Mesodermal cell (in vitro differentiated cells): ENCODE data around the gene RDH16.
"Not testable (repeated sequence)": the region's sequence is repeated elsewhere in the genome, so short reads cannot be mapped to it uniquely, and the experiment has no call there.

ENCODE experiments used
- H3K27ac ChIP-seq: 2 replicates; pipeline ENCODE4 v1.7.0; 2013; ENCODE audit warnings: mild to moderate bottlenecking, low read depth, low read length, moderate library complexity; ENCODE audit not compliant: severe bottlenecking
- H3K36me3 ChIP-seq: 2 replicates; pipeline ENCODE4 v1.7.1; 2013; ENCODE audit warnings: mild to moderate bottlenecking, low read length, moderate library complexity; ENCODE audit not compliant: control insufficient read depth, insufficient read depth
- H3K4me1 ChIP-seq: one replicate; pipeline ENCODE4 v1.7.1; 2013; ENCODE audit warnings: mild to moderate bottlenecking, low read length; ENCODE audit not compliant: insufficient read depth, control insufficient read depth, poor library complexity, severe bottlenecking
- H3K4me3 ChIP-seq: 2 replicates; pipeline ENCODE4 v1.7.0; 2013; ENCODE audit warnings: low read length, control low read depth, mild to moderate bottlenecking; ENCODE audit not compliant: insufficient read depth, poor library complexity, severe bottlenecking; ENCODE audit errors: extremely low read depth
- H3K9me3 ChIP-seq: 2 replicates; pipeline ENCODE4 v1.7.1; 2013; ENCODE audit warnings: mild to moderate bottlenecking, low read length, moderate library complexity; ENCODE audit not compliant: control insufficient read depth
- WGBS, 2 experiments: methylation state at CpG; one replicate each; pipeline ENCODE4 v1.1.5; 2013; ENCODE audit warnings: missing lambda C conversion rate in 2 of 2; ENCODE audit not compliant: insufficient coverage in 2 of 2; 5-methylcytosine and 5-hydroxymethylcytosine counted together

RDH16 gene

GRCh38 chr12:56987551-56988053 is 30.2 kb upstream of the RDH16 start:
- H3K27ac ChIP-seq, result peak overlapping the region; percentile 38
- WGBS, 2 experiments, result 29 to 92% methylated on average over 2 to 11 of the region's 11 CpGs
- H3K4me3 ChIP-seq, result no peak overlapping the region
- H3K9me3 ChIP-seq, result no peaks in the 10 kb centered on the region
- H3K36me3 ChIP-seq, result no peaks in the 10 kb centered on the region
- H3K4me1 ChIP-seq, result peaks cover 30% of the 10 kb centered on the region

GRCh38 chr12:56987011-56987410 is 29.6 kb upstream of the RDH16 start:
- peaks cover 26% of the 10 kb centered on the region for H3K4me1 ChIP-seq

DNA sequence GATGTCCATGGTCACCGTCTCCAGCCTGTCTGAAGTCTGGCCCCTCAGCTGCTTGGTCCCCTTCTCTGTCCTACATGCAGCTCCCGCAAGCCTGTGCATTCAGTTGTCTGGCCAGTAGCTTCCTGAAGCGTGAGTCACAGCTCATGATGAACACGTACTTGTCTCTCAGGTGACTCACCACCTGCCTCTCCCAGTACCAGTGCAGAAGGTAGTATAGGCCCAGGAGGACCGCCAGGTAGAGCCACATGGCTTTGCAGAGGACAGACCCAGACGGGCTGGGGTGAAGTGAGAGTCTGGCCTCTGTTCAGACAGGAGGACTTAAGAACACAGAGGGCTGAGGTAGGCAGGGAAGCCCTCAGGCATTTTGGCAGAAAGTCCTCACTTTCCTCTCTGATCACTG is 28.3 kb upstream of the RDH16 start:
- peaks cover 25% of the 10 kb centered on the region for H3K4me1 ChIP-seq
- not testable (repeated sequence) for H3K4me3 ChIP-seq, H3K27ac ChIP-seq, H3K9me3 ChIP-seq, H3K36me3 ChIP-seq
- WGBS, 2 experiments, result 83 to 100% methylated on average over 1 to 4 of the region's 6 CpGs

More at GRCh38 chr12:56987011-56987410, 29.6 kb upstream of the RDH16 start:
- Histone ChIP-seq H3K4me3 (no peak overlapping the region), H3K27ac (no peak overlapping the region), H3K36me3 (no peaks in the 10 kb centered on the region), H3K9me3 (no peaks in the 10 kb centered on the region)

- Histone ChIP-seq H3K9me3 (no peaks in the 10 kb centered on the region), H3K4me3 (no peak overlapping the region), H3K4me1 (peaks cover 9% of the 10 kb centered on the region), H3K27ac (no peak overlapping the region), H3K36me3 (no peaks in the 10 kb centered on the region)
- 98 to 100% methylated on average over 2 to 4 of the region's 4 CpGs for WGBS, 2 experiments
Observed at GRCh38 chr12:56983386-56983785, 26.0 kb upstream of the RDH16 start.

GRCh38 chr12:56982578-56983236 is 25.3 kb upstream of the RDH16 start:
- WGBS, 2 experiments, result 70% methylated on average over 2 of the region's 3 CpGs; no CpG with 5 or more reads in 1 of the 2 experiments
- not testable (repeated sequence) for H3K4me3 ChIP-seq, H3K27ac ChIP-seq, H3K4me1 ChIP-seq, H3K9me3 ChIP-seq, H3K36me3 ChIP-seq

GRCh38 chr12:56980941-56981530 is 23.6 kb upstream of the RDH16 start:
- H3K27ac ChIP-seq, result no peak overlapping the region
- no peak overlapping the region for H3K4me3 ChIP-seq
- H3K36me3 ChIP-seq, result no peaks in the 10 kb centered on the region
- peaks cover 2% of the 10 kb centered on the region for H3K4me1 ChIP-seq
- 88 to 100% methylated on average over 1 to 3 of the region's 4 CpGs for WGBS, 2 experiments
- no peaks in the 10 kb centered on the region for H3K9me3 ChIP-seq

- Histone ChIP-seq H3K4me1 (no peaks in the 10 kb centered on the region), H3K27ac (no peak overlapping the region), H3K36me3 (no peaks in the 10 kb centered on the region), H3K4me3 (no peak overlapping the region), H3K9me3 (no peaks in the 10 kb centered on the region)
- WGBS, 2 experiments, result 91 to 94% methylated on average over 6 of the region's 6 CpGs
Observed at GRCh38 chr12:56980268-56980667, 22.9 kb upstream of the RDH16 start.

- Histone ChIP-seq H3K4me3 (no peak overlapping the region), H3K4me1 (no peaks in the 10 kb centered on the region), H3K9me3 (no peaks in the 10 kb centered on the region), H3K36me3 (no peaks in the 10 kb centered on the region), H3K27ac (no peak overlapping the region)
- 100% methylated on average over 2 to 3 of the region's 3 CpGs for WGBS, 2 experiments
Observed at GRCh38 chr12:56979628-56980027, 22.2 kb upstream of the RDH16 start.

- no peaks in the 10 kb centered on the region for H3K9me3 ChIP-seq
- 91 to 93% methylated on average over 3 of the region's 3 CpGs for WGBS, 2 experiments
- H3K4me3 ChIP-seq, result no peak overlapping the region
- H3K27ac ChIP-seq, result no peak overlapping the region
- no peaks in the 10 kb centered on the region for H3K4me1 ChIP-seq
- H3K36me3 ChIP-seq, result no peaks in the 10 kb centered on the region
Observed at GRCh38 chr12:56978397-56979138, 21.2 kb upstream of the RDH16 start.

GRCh38 chr12:56977361-56977760 is 20.0 kb upstream of the RDH16 start:
- H3K27ac ChIP-seq, H3K4me3 ChIP-seq, H3K9me3 ChIP-seq, H3K4me1 ChIP-seq, H3K36me3 ChIP-seq: not testable (repeated sequence)
- WGBS, 2 experiments, result 43% methylated on average over 1 of the region's 4 CpGs; no CpG with 5 or more reads in 1 of the 2 experiments

DNA sequence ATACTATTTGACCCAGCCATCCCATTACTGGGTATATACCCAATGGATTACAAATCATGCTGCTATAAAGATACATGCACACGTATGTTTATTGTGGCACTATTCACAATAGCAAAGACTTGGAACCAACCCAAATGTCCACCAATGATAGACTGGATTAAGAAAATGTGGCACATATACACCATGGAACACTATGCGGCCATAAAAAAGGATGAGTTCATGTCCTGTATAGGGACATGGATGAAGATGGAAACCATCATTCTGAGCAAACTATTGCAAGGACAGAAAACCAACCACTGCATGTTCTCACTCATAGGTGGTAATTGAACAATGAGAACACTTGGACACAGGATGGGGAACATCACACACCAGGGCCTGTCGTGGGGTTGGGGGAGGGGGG is 16.8 kb upstream of the RDH16 start:
- H3K36me3 ChIP-seq, H3K27ac ChIP-seq, H3K9me3 ChIP-seq, H3K4me3 ChIP-seq, H3K4me1 ChIP-seq: not testable (repeated sequence)
- 63 to 100% methylated on average over 1 of the region's 3 CpGs for WGBS, 2 experiments
